WTC11 (cell line): ENCODE results near the gene C2orf49. TPM values are rescaled to one million over a fixed set of nuclear protein-coding genes. Genes with fewer than 3 reads are reported as not detected.

Experiments
- ATAC-seq: fragments of 200-7000 bp; cut with Tn5 transposase; 2 replicates; pipeline ENCODE4 v1.10.0; 2021; ENCODE audit warnings: mild to moderate bottlenecking, moderate library complexity
- CTCF ChIA-PET: fragments of 300-600 bp; sonication (Branson Sonifier 250); formaldehyde crosslinking; loops from one replicate; lab custom pipeline; 2021; ENCODE audit warnings: antibody characterized with exemption; lab: Charles Lee
- POLR2A ChIA-PET: fragments of 350-600 bp; sonication (Branson Sonifier 250); formaldehyde crosslinking; loops from one replicate; lab custom pipeline; 2021; ENCODE audit warnings: antibody characterized with exemption; lab: Charles Lee
- DNase-seq: peaks from one replicate; pipeline ENCODE4 v3.0.0; 2021; ENCODE audit warnings: low spot score
- H3K27ac Mint-ChIP-seq: 2 replicates; pipeline ENCODE4 v1.8.0; 2021; ENCODE audit warnings: mixed read lengths
- H3K27me3 Mint-ChIP-seq: 2 replicates; pipeline ENCODE4 v1.8.0; 2021; ENCODE audit warnings: low read depth, mild to moderate bottlenecking, moderate library complexity, mixed read lengths
- H3K36me3 Mint-ChIP-seq: 2 replicates; pipeline ENCODE4 v1.8.0; 2021; ENCODE audit warnings: mixed read lengths
- H3K4me1 Mint-ChIP-seq: 2 replicates; pipeline ENCODE4 v1.8.0; 2022; ENCODE audit warnings: mixed read lengths
- H3K4me3 Mint-ChIP-seq: 2 replicates; pipeline ENCODE4 v1.8.0; 2021; ENCODE audit warnings: mild to moderate bottlenecking, moderate library complexity, mixed read lengths
- H3K9me3 Mint-ChIP-seq: 2 replicates; pipeline ENCODE4 v1.8.0; 2021; ENCODE audit warnings: mixed read lengths
- AFF4 ChIP-seq: sonication (generic); formaldehyde crosslinking; IDR thresholded peaks from 2 replicates; pipeline ENCODE4 v1.8.1; 2023; ENCODE audit warnings: mild to moderate bottlenecking, missing genetic modification reagents, borderline replicate concordance
- ATF6 ChIP-seq: sonication (generic); formaldehyde crosslinking; IDR thresholded peaks from 2 replicates; pipeline ENCODE4 v1.8.1; 2023; ENCODE audit warnings: mild to moderate bottlenecking, missing genetic modification reagents
- E2F1 ChIP-seq: sonication (generic); formaldehyde crosslinking; IDR thresholded peaks from 2 replicates; pipeline ENCODE4 v1.8.0; 2022; ENCODE audit warnings: mild to moderate bottlenecking, missing genetic modification reagents
- GABPB1 ChIP-seq: sonication (generic); formaldehyde crosslinking; IDR thresholded peaks from 2 replicates; pipeline ENCODE4 v1.8.1; 2023; ENCODE audit warnings: mild to moderate bottlenecking, missing genetic modification reagents
- HMGXB4 ChIP-seq: sonication (generic); formaldehyde crosslinking; IDR thresholded peaks from 2 replicates; pipeline ENCODE4 v1.8.1; 2023; ENCODE audit warnings: mild to moderate bottlenecking, moderate library complexity, missing genetic modification reagents
- IRF1 ChIP-seq: sonication (generic); formaldehyde crosslinking; IDR thresholded peaks from 2 replicates; pipeline ENCODE4 v1.8.0; 2023; ENCODE audit warnings: missing genetic modification reagents
- KAT7 ChIP-seq: sonication (generic); formaldehyde crosslinking; IDR thresholded peaks from 2 replicates; pipeline ENCODE4 v1.8.1; 2023; ENCODE audit warnings: missing genetic modification reagents, mild to moderate bottlenecking, borderline replicate concordance
- MYBL2 ChIP-seq: sonication (generic); formaldehyde crosslinking; IDR thresholded peaks from 2 replicates; pipeline ENCODE4 v1.8.1; 2023; ENCODE audit warnings: mild to moderate bottlenecking, moderate library complexity, missing genetic modification reagents
- STAT6 ChIP-seq: sonication (generic); formaldehyde crosslinking; conservative IDR thresholded peaks from 2 replicates; pipeline ENCODE4 v1.8.1; 2023; ENCODE audit warnings: mild to moderate bottlenecking, low read depth, missing genetic modification reagents, moderate library complexity
- TCF7 ChIP-seq: sonication (generic); formaldehyde crosslinking; IDR thresholded peaks from 2 replicates; pipeline ENCODE4 v1.8.0; 2022; ENCODE audit warnings: mild to moderate bottlenecking, low read depth, missing genetic modification reagents, moderate library complexity
- ZBTB21 ChIP-seq: sonication (generic); formaldehyde crosslinking; IDR thresholded peaks from 2 replicates; pipeline ENCODE4 v1.8.1; 2023; ENCODE audit warnings: mild to moderate bottlenecking, missing genetic modification reagents, borderline replicate concordance
- ZNF232 ChIP-seq: sonication (generic); formaldehyde crosslinking; IDR thresholded peaks from 2 replicates; pipeline ENCODE4 v1.8.0; 2022; ENCODE audit warnings: mild to moderate bottlenecking, missing genetic modification reagents
- ZNF425 ChIP-seq: fragments of 250-450 bp; sonication (Bioruptor Pico); conservative IDR thresholded peaks from 2 replicates; pipeline ENCODE4 v1.9.0; 2021; ENCODE audit warnings: mild to moderate bottlenecking
- ZNF512 ChIP-seq: sonication (generic); formaldehyde crosslinking; IDR thresholded peaks from 2 replicates; pipeline ENCODE4 v1.8.1; 2022; ENCODE audit warnings: missing genetic modification reagents, borderline replicate concordance
- total RNA-seq: library from RNA; stranded (reverse); gene quantifications from 3 replicates; pipeline ENCODE4 v1.2.3, GENCODE V29; 2021

C2orf49 gene
- total RNA-seq, 1 experiment from 2014 or later: 15.9 TPM

GRCh38 chr2:105394951-105395611 is 57.7 kb downstream of the C2orf49 start:
- Mint-ChIP-seq H3K27ac (no peak overlapping the region), H3K4me3 (no peak overlapping the region), H3K36me3 (peaks cover 10% of the 10 kb centered on the region; the same call in 1 of the 2 replicates), H3K9me3 (peaks cover 4% of the 10 kb centered on the region), H3K4me1 (peaks cover 16% of the 10 kb centered on the region), H3K27me3 (peaks cover 22% of the 10 kb centered on the region)
- POLR2A ChIA-PET: interaction anchor here (0.5 to 0.7 kb wide), 2 partner anchors 12 to 122 kb away, joined by 3 read pairs; no protein-coding TSS in a partner anchor
- DNase-seq (no peak), ATAC-seq (no peak)
- CTCF ChIA-PET: interaction anchor here (0.5 to 1.2 kb wide), 2 partner anchors 126 to 157 kb away, joined by 3 to 4 read pairs; no protein-coding TSS in a partner anchor
- 0 out of 2 replicates have a peak, but pooled peaks have one; percentile 38 for TF ChIP-seq GABPB1 (CRISPR knock-in tag)
- no peak for TF ChIP-seq ATF6 (CRISPR knock-in tag)

GRCh38 chr2:105395691-105396090 is 58.4 kb downstream of the C2orf49 start:
- H3K4me1 Mint-ChIP-seq: peaks cover 16% of the 10 kb centered on the region
- no peak for ATAC-seq
- H3K27me3 Mint-ChIP-seq: peaks cover 25% of the 10 kb centered on the region
- H3K4me3 Mint-ChIP-seq: no peak overlapping the region
- H3K27ac Mint-ChIP-seq: no peak overlapping the region
- peaks cover 10% of the 10 kb centered on the region; the same call in 1 of the 2 replicates for H3K36me3 Mint-ChIP-seq
- ChIA-PET CTCF (no interaction called here), POLR2A (interaction anchor here (0.5 kb wide), 1 partner anchor 12 kb away, joined by 3 read pairs; no protein-coding TSS in a partner anchor)
- H3K9me3 Mint-ChIP-seq: peaks cover 4% of the 10 kb centered on the region
- no peak for DNase-seq
- no peak for TF ChIP-seq ZNF232 (CRISPR knock-in tag)
- no peak for TF ChIP-seq STAT6
- no peak for TF ChIP-seq ZNF512 (CRISPR knock-in tag)
- no peak for TF ChIP-seq AFF4 (CRISPR knock-in tag)
- no peak for TF ChIP-seq ZNF425 (CRISPR knock-in tag)
- no peak for TF ChIP-seq HMGXB4 (CRISPR knock-in tag)
- TF ChIP-seq E2F1 (CRISPR knock-in tag): no peak
- TF ChIP-seq TCF7 (CRISPR knock-in tag): no peak
- TF ChIP-seq MYBL2: no peak
- no peak for TF ChIP-seq GABPB1 (CRISPR knock-in tag)
- no peak for TF ChIP-seq ZBTB21 (CRISPR knock-in tag)
- no peak for TF ChIP-seq KAT7
- TF ChIP-seq IRF1 (CRISPR knock-in tag): no peak
